D721Med (cell line): ENCODE results near the gene TMEM236.

Experiments
- DNase-seq: peaks from one replicate; pipeline ENCODE4 v3.0.0; 2011; ENCODE audit warnings: low spot score; ENCODE audit not compliant: insufficient read length
- FAIRE-seq: peaks from 2 replicates; lab custom pipeline; 2011; peaks lifted over from hg19 to GRCh38; lab: Jason Lieb, UNC
- CTCF ChIP-seq: IDR thresholded peaks from 2 replicates; pipeline ENCODE4 v1.5.1; 2012; ENCODE audit warnings: mild to moderate bottlenecking, control low read depth; ENCODE audit not compliant: insufficient read depth; ENCODE audit errors: missing control alignments

Gene TMEM236

GRCh38 chr10:17771017-17771416, 19.0 kb downstream of the TMEM236 start:
- FAIRE-seq, result no peak
- DNase-seq, result no peak
- TF ChIP-seq CTCF, result no peak

GRCh38 chr10:17779784-17780183, 27.8 kb downstream of the TMEM236 start:
- no peak for TF ChIP-seq CTCF
- DNase-seq, result no peak

GRCh38 chr10:17780727-17781126, 28.7 kb downstream of the TMEM236 start:
- FAIRE-seq (no peak), DNase-seq (no peak)
- TF ChIP-seq CTCF, result no peak

More at GRCh38 chr10:17779784-17780183, 27.8 kb downstream of the TMEM236 start:
- no peak for FAIRE-seq

GRCh38 chr10:17781856-17782255, 29.9 kb downstream of the TMEM236 start:
- FAIRE-seq (no peak), DNase-seq (no peak)
- no peak for TF ChIP-seq CTCF

GRCh38 chr10:17782921-17783665, 31.1 kb downstream of the TMEM236 start:
- no peak for FAIRE-seq
- TF ChIP-seq CTCF, result no peak
- no peak for DNase-seq

GRCh38 chr10:17783751-17784150, 31.8 kb downstream of the TMEM236 start:
- DNase-seq (no peak), FAIRE-seq (no peak)
- no peak for TF ChIP-seq CTCF

- no peak for TF ChIP-seq CTCF
- DNase-seq (no peak), FAIRE-seq (no peak)
Observed at GRCh38 chr10:17784688-17785087, 32.7 kb downstream of the TMEM236 start.
